DOHH2 (cell line): Measurements from ENCODE around the gene PPP6R3.

Source experiments
- EZH2phosphoT487 ChIP-seq: fragments of 200-600 bp; sonication (generic); IDR thresholded peaks from 2 replicates; pipeline ENCODE4 v1.6.1; 2017; ENCODE audit warnings: borderline replicate concordance, mild to moderate bottlenecking, antibody characterized with exemption, low read length, moderate library complexity, mixed read lengths
- TF ChIP-seq, protein P1 (sequence below): fragments of 200-600 bp; sonication (generic); IDR thresholded peaks from one replicate; pipeline ENCODE4 v1.5.1; 2014; ENCODE audit warnings: antibody characterized with exemption, mild to moderate bottlenecking, low read depth, low read length; ENCODE audit not compliant: poor library complexity, severe bottlenecking

DNA sequence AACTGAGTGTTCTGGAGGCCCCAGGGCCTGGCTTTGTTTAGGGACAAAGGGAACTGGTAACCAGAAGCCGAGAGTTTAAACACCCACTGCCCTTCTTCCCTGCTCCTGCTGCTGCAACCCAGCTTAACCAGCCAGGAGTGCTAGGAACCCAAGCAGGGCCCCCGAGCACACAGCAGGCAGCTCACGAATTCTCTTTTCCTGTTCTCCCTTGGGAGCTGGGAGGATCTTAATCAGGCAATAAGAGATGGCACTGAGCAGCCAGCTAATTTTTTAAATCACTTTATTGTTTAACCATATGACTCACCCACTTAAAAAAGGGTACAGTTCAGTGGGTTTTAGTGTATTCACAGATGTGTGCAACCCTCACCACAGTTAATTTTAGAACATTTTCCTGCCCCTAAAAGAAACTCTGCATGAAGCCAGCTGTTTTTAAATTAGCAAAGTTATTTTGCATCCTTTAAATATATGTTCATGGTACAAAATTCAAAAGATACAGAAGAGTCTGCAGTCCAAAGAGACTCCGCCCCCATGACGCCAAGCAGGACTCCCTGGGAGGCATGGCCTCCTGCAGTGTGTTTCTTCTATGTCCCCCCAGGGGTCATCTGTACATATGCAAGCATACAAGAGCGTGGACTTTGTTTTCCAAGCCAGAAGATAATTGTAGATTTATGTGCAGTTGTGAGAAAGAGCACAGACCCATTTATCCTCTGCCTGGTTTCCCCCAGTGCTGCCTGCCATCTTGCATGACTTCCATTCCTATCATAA, 18.9 kb upstream of the PPP6R3 start:
- TF ChIP-seq, protein P1, sequence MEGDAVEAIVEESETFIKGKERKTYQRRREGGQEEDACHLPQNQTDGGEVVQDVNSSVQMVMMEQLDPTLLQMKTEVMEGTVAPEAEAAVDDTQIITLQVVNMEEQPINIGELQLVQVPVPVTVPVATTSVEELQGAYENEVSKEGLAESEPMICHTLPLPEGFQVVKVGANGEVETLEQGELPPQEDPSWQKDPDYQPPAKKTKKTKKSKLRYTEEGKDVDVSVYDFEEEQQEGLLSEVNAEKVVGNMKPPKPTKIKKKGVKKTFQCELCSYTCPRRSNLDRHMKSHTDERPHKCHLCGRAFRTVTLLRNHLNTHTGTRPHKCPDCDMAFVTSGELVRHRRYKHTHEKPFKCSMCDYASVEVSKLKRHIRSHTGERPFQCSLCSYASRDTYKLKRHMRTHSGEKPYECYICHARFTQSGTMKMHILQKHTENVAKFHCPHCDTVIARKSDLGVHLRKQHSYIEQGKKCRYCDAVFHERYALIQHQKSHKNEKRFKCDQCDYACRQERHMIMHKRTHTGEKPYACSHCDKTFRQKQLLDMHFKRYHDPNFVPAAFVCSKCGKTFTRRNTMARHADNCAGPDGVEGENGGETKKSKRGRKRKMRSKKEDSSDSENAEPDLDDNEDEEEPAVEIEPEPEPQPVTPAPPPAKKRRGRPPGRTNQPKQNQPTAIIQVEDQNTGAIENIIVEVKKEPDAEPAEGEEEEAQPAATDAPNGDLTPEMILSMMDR = no peak
- no peak for TF ChIP-seq EZH2phosphoT487
